ENCODE measurements around the gene PLAU.

The PLAU gene

DNA sequence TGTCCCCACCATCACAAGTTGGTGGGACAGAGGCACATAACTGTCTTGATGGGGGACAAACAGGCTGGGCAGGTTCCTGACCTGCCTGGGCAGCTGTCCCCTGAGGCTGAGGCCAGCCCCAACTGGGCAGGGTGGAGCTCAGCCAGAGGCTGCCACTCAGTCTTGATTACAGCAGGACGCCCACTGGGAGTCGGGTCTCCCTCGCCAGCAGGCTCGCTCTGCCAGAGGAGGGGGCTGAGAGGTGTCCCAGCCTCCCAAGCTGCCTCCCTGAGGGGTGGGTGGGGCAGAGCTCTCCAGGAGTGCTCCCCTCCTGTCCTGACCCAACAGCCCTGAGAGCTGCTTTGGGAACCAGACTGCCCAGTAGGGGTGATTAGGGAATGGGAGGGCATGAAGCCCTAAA is 34.8 kb upstream of the PLAU start:
- TF ChIP-seq EP300 (IDR thresholded peaks at IDR 0.05; ENCODE audit: borderline replicate concordance) = no peak; the same call in none of the 2 replicates
- no peak for TF ChIP-seq FOXM1 (IDR thresholded peaks at IDR 0.05; ENCODE audit: borderline replicate concordance, low read depth)
- peak; percentile 44; the same call in 1 of the 2 replicates for TF ChIP-seq TEAD4 (IDR thresholded peaks at IDR 0.05)
- TF ChIP-seq REST (IDR thresholded peaks at IDR 0.05; ENCODE audit: low read depth) = no peak
- peak; percentile 79; the same call in 1 of the 2 replicates for TF ChIP-seq ZBTB7A (IDR thresholded peaks at IDR 0.05; ENCODE audit: low read depth)
- no peak for TF ChIP-seq RAD21 (IDR thresholded peaks at IDR 0.05; ENCODE audit: low read depth)
- TF ChIP-seq TAF1 (IDR thresholded peaks at IDR 0.05; ENCODE audit: low read depth) = no peak
- no peak for TF ChIP-seq EGR1 (IDR thresholded peaks at IDR 0.05)
- no peak; the same call in 1 of the 2 replicates for TF ChIP-seq USF1 (IDR thresholded peaks at IDR 0.05)
- no peak for TF ChIP-seq CREB1 (IDR thresholded peaks at IDR 0.05; ENCODE audit: low read depth)
- peak; percentile 54; the same call in 1 of the 2 replicates for TF ChIP-seq NFIC (IDR thresholded peaks at IDR 0.05)
- TF ChIP-seq TCF12 (IDR thresholded peaks at IDR 0.05; ENCODE audit: low read depth) = peak; percentile 71
- TF ChIP-seq MAX (IDR thresholded peaks at IDR 0.05) = no peak
- TF ChIP-seq YY1 (IDR thresholded peaks at IDR 0.05; ENCODE audit: low read depth) = no peak; the same call in 1 of the 2 replicates
- TF ChIP-seq CEBPB (IDR thresholded peaks at IDR 0.05) = no peak

GRCh38 chr10:73876566-73876965 is 34.4 kb upstream of the PLAU start:
- no peak for TF ChIP-seq FOXM1 (IDR thresholded peaks at IDR 0.05; ENCODE audit: borderline replicate concordance, low read depth)
- TF ChIP-seq EGR1 (IDR thresholded peaks at IDR 0.05) = no peak
- TF ChIP-seq YY1 (IDR thresholded peaks at IDR 0.05; ENCODE audit: low read depth) = no peak
- no peak for TF ChIP-seq REST (IDR thresholded peaks at IDR 0.05; ENCODE audit: low read depth)
- no peak for TF ChIP-seq TCF12 (IDR thresholded peaks at IDR 0.05; ENCODE audit: low read depth)
- TF ChIP-seq TEAD4 (IDR thresholded peaks at IDR 0.05) = no peak
- TF ChIP-seq RAD21 (IDR thresholded peaks at IDR 0.05; ENCODE audit: low read depth) = no peak
- TF ChIP-seq EP300 (IDR thresholded peaks at IDR 0.05; ENCODE audit: borderline replicate concordance) = no peak
- no peak for TF ChIP-seq ZBTB7A (IDR thresholded peaks at IDR 0.05; ENCODE audit: low read depth)
- TF ChIP-seq CEBPB (IDR thresholded peaks at IDR 0.05) = no peak
- TF ChIP-seq NFIC (IDR thresholded peaks at IDR 0.05) = no peak
- no peak for TF ChIP-seq TAF1 (IDR thresholded peaks at IDR 0.05; ENCODE audit: low read depth)
- TF ChIP-seq USF1 (IDR thresholded peaks at IDR 0.05) = no peak
- TF ChIP-seq MAX (IDR thresholded peaks at IDR 0.05) = no peak
- TF ChIP-seq CREB1 (IDR thresholded peaks at IDR 0.05; ENCODE audit: low read depth) = no peak

DNA sequence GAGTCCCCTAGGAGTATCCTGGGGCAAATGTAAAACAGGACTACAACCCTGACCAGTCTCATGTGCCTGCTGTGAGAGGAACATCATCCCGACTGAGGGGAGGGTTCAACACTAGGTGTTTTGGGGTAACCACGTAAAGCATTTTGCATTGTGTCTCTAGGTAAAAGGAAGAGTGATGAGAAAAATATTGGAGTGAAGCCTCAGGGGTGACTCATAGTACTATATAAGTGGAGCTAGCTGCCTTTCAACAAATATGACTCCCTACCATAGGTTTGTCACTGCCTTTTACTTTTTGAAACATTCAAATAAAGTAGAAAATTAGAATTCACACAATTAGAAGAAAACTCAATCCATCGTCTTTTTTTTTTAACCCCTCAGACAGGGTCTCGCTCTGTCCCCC is 34.0 kb upstream of the PLAU start:
- TF ChIP-seq NFIC (IDR thresholded peaks at IDR 0.05) (no peak), EP300 (IDR thresholded peaks at IDR 0.05; ENCODE audit: borderline replicate concordance) (no peak), CEBPB (IDR thresholded peaks at IDR 0.05) (no peak), REST (IDR thresholded peaks at IDR 0.05; ENCODE audit: low read depth) (no peak)

DNA sequence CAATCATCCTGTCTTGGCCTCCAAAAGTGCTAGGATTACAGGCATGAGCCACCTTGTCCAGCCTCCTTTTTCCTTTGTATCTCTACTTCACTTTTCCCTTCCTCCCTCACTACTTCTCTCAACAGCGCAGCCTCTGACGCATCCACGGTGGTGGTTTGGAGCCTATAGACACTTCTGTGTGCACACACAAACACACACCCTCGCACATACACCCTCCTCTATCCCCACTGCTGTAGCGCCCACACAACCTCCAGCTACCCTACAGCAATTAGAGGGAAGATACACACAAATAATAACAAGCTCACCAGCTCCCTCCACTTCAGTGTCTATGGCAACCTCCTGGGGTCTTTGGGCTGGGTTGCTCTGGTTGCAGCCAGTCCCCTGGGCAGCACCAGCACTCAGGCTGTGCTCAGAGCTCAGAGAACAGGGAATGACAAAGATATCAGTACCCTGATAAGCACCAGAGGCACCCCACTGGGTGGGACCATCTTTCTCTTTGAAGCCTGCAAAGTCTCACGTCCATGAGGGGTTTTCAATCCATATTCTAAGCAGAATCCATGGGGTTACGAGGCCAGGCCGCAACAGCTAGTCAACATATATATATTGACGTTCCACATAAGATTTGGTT is 33.3 kb upstream of the PLAU start:
- TF ChIP-seq TCF12 (IDR thresholded peaks at IDR 0.05; ENCODE audit: low read depth) (no peak), MAX (IDR thresholded peaks at IDR 0.05) (no peak), NFIC (IDR thresholded peaks at IDR 0.05) (no peak), REST (IDR thresholded peaks at IDR 0.05; ENCODE audit: low read depth) (no peak), EGR1 (IDR thresholded peaks at IDR 0.05) (no peak), TAF1 (IDR thresholded peaks at IDR 0.05; ENCODE audit: low read depth) (no peak), TEAD4 (IDR thresholded peaks at IDR 0.05) (no peak), YY1 (IDR thresholded peaks at IDR 0.05; ENCODE audit: low read depth) (no peak), ZBTB7A (IDR thresholded peaks at IDR 0.05; ENCODE audit: low read depth) (no peak)

Data from Ishikawa (cell line).